BLaER1 (cell line): ENCODE results near the gene KPNB1.

ENCODE experiments used
- H3K27ac ChIP-seq: shearing (Covaris generic); formaldehyde crosslinking; 2 replicates; pipeline ENCODE4 v1.8.1; 2022
- H3K27me3 ChIP-seq: shearing (Covaris generic); formaldehyde crosslinking; 2 replicates; pipeline ENCODE4 v1.8.1; 2022
- H3K36me3 ChIP-seq: shearing (Covaris generic); formaldehyde crosslinking; 2 replicates; pipeline ENCODE4 v1.8.1; 2022
- H3K4me1 ChIP-seq: shearing (Covaris generic); formaldehyde crosslinking; 2 replicates; pipeline ENCODE4 v1.8.1; 2022
- H3K4me2 ChIP-seq: shearing (Covaris generic); formaldehyde crosslinking; 2 replicates; pipeline ENCODE4 v1.8.1; 2022
- H3K4me3 ChIP-seq: shearing (Covaris generic); formaldehyde crosslinking; 2 replicates; pipeline ENCODE4 v1.8.1; 2022
- H3K9ac ChIP-seq: shearing (Covaris generic); formaldehyde crosslinking; 2 replicates; pipeline ENCODE4 v1.8.1; 2022
- H3K9me3 ChIP-seq: shearing (Covaris generic); formaldehyde crosslinking; 2 replicates; pipeline ENCODE4 v1.8.1; 2022
- H4K20me1 ChIP-seq: shearing (Covaris generic); formaldehyde crosslinking; 2 replicates; pipeline ENCODE4 v1.8.1; 2022
- Cebpa-rat ChIP-seq: shearing (Covaris generic); IDR thresholded peaks from 2 replicates; pipeline ENCODE4 v1.8.1; 2022

The KPNB1 gene

DNA sequence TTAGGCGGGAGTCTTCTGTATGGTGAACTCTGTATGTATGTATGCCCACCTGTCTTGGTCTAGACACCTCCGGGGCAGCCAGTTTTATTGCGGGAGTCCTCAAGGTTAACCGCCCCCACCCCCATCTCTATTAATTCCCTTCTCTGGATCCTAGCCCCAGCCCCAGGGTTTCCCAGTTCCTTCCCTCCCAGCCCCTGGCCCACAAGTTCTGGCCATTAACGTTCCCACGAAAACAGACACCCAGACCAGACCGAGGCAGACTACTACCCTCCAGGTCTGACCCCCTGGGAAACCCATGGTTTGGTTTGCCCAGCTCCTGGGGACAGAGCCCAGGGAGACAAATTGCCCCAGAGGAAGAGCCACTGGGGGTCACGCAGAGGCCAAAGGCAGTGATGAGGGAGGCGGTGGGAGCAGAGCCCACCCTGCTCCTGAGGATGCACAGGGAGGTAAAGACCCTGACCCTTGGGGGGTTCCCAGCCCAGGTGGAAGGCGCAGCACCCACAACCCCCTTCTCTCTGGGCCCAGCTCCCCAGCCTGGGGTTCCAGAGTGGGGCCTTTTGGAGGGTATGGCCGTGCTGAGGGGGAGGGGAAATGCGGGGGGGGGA is 52.8 kb downstream of the KPNB1 start:
- Histone ChIP-seq H3K4me3 (peak overlapping the region; percentile 48; the same call in 1 of the 2 replicates), H3K27ac (peak overlapping the region; percentile 66), H3K9ac (peak overlapping the region; percentile 49), H3K27me3 (no peaks in the 10 kb centered on the region), H3K36me3 (peaks cover 19% of the 10 kb centered on the region), H3K4me2 (peak overlapping the region; percentile 94), H3K4me1 (peaks cover 97% of the 10 kb centered on the region), H3K9me3 (no peaks in the 10 kb centered on the region), H4K20me1 (peaks cover 52% of the 10 kb centered on the region)
- no peak for TF ChIP-seq Cebpa-rat

DNA sequence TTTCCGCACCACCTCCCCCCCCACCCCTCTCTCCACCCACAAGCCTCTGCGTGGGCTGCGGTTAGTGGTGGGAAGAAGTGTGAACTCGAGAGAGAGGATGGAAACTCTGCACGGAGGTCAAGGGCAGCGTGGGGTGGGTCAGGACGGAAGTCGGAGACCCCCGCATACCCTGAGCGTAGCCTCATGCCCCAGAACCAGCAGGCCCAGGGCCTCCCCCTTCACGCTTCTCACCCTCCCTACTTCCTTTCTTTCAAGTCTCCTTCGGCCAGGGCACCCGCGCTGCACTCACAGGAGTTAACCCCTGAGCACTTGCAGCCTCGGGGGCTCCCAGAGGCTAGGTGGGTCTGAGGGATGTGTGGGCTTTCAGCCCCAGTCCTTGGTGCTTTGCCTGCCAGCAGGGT is 53.5 kb downstream of the KPNB1 start:
- Histone ChIP-seq H3K4me2 (peak overlapping the region; percentile 94), H3K27me3 (no peaks in the 10 kb centered on the region), H3K4me3 (peak overlapping the region; percentile 48), H3K9ac (0 out of 2 replicates have a peak overlapping the region, but pooled peaks have one; percentile 50), H3K9me3 (no peaks in the 10 kb centered on the region), H3K4me1 (peaks cover 97% of the 10 kb centered on the region), H3K27ac (peak overlapping the region; percentile 66), H3K36me3 (peaks cover 19% of the 10 kb centered on the region), H4K20me1 (peaks cover 45% of the 10 kb centered on the region)
- no peak for TF ChIP-seq Cebpa-rat

DNA sequence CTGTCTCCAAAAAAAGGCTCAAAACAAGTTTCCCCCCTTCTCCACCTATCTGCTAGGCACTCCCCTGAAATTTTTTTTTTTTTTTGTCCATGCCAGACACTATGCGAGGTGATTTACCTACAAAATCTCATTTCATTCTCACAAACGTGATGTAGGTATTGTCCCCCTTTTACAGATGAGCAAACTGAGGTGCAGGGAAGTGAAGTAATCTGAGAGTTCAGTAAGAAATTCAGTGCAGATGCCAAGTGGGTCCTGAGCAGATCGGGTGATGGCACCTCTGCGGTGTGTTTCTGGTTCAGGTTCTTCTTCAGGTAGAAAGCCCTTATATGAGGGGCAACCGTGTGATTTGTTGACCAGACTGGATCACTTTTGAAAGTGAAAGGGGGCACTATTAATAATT is 54.0 kb downstream of the KPNB1 start:
- Histone ChIP-seq H3K4me3 (peak overlapping the region; percentile 48), H3K27me3 (no peaks in the 10 kb centered on the region), H3K36me3 (peaks cover 19% of the 10 kb centered on the region), H3K9ac (peak overlapping the region; percentile 51; the same call in 1 of the 2 replicates), H3K27ac (peak overlapping the region; percentile 66), H4K20me1 (peaks cover 40% of the 10 kb centered on the region), H3K9me3 (no peaks in the 10 kb centered on the region), H3K4me2 (peak overlapping the region; percentile 94), H3K4me1 (peaks cover 94% of the 10 kb centered on the region)
- no peak for TF ChIP-seq Cebpa-rat

DNA sequence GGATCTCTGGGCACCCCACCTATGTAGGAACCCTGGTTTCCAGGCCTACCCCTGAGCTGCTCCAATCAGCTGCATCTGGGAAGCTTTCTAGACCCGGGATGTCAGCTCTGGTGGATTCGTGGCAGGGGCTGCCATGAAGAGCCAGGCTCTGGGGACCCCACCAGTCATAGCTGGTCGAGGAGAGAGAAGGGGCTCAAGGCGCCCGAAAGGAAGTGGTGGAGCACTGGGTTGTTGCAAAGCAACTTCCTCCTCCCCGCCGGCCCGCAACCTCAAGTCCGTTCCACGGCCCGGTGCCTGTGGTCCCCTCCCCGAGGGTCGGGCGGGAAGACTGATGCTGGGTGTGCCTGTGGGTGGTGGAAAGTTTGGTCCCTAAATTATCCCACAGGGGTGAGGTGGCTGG is 54.4 kb downstream of the KPNB1 start:
- Histone ChIP-seq H3K9me3 (no peaks in the 10 kb centered on the region), H3K9ac (peak overlapping the region; percentile 54; the same call in 1 of the 2 replicates), H4K20me1 (peaks cover 37% of the 10 kb centered on the region), H3K36me3 (peaks cover 21% of the 10 kb centered on the region), H3K4me1 (peaks cover 89% of the 10 kb centered on the region), H3K4me2 (peak overlapping the region; percentile 94), H3K4me3 (peak overlapping the region; percentile 48; the same call in 1 of the 2 replicates), H3K27me3 (no peaks in the 10 kb centered on the region), H3K27ac (peak overlapping the region; percentile 55)
- TF ChIP-seq Cebpa-rat = no peak

DNA sequence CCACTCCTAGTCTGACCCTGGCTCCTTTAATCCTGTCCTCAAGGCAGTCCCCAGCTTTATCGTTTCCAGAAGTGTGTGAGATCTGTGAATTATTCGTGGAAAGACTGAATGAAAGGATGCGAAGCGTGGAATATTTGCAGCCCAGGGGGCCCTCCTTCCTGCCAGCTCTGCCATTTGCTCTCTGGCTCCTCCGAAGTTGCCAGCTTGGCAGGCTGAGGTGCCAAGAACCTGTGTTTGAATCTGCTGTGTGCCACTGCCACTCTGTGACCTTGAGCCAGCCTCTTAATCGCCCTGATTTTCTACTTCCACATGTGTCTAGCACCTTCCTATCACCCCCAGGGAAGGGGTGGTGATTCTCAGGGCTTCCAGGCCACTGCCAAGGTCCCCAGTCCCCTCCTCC is 55.0 kb downstream of the KPNB1 start:
- TF ChIP-seq Cebpa-rat = no peak

DNA sequence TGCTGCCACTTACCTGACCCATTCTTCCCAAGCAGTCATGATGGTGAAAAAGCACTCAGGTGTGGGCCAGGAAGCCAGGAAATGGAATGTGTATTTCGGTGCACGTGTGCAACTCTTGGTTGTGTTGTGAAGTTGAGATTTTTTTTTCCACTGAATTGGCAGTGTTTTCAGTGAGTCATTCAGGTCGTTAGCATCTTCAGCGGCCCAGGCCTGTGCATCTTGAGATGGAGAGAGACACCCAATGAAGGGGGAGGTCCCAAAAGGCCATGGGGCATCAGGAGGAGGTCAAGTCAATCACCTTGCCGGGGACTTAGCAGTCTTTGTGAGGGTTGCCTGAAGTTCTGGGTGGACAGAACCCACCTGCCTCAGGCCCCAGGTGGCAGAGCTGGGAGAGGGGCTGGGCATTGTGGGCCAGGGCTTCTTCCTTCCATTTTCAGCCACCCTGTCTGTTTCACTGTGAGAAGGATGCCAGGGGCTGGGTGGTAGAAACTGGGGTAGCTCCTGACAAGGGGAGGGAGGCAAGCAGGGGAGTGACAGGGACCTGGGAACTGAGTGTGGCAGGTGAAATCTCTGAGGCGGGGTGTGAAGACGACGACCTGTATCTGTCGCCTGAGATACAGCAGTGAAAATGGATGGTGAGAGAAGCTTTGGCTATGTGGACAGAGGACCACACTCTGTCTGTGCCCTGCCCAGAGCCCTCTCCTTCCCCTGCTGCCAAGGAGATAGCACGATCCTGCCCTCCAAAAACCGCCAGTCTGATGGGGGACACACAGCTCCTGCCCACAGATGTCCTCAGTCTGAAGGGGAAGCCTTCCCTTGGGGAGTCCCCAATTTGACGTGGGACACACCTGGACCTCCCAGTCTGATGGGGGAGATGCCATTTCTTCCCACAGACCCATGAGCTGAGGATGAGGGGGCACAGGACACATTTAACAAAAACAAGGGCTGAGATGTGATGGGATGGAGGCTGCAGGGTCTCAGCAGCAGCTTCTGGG is 56.1 kb downstream of the KPNB1 start:
- Histone ChIP-seq H3K9ac (peak overlapping the region; percentile 47; the same call in 1 of the 2 replicates), H3K36me3 (peaks cover 25% of the 10 kb centered on the region), H3K4me2 (peak overlapping the region; percentile 94), H3K27me3 (no peaks in the 10 kb centered on the region), H3K4me1 (peaks cover 83% of the 10 kb centered on the region), H3K9me3 (no peaks in the 10 kb centered on the region), H4K20me1 (peaks cover 33% of the 10 kb centered on the region), H3K4me3 (no peak overlapping the region), H3K27ac (peak overlapping the region; percentile 63)
- TF ChIP-seq Cebpa-rat = no peak

More for the DNA sequence above, 55.0 kb downstream of the KPNB1 start:
- Histone ChIP-seq H3K27ac (peak overlapping the region; percentile 55), H3K36me3 (peaks cover 21% of the 10 kb centered on the region), H3K4me1 (peaks cover 83% of the 10 kb centered on the region), H3K4me2 (peak overlapping the region; percentile 94), H4K20me1 (peaks cover 33% of the 10 kb centered on the region), H3K27me3 (no peaks in the 10 kb centered on the region), H3K9ac (peak overlapping the region; percentile 54; the same call in 1 of the 2 replicates), H3K9me3 (no peaks in the 10 kb centered on the region), H3K4me3 (no peak overlapping the region)

DNA sequence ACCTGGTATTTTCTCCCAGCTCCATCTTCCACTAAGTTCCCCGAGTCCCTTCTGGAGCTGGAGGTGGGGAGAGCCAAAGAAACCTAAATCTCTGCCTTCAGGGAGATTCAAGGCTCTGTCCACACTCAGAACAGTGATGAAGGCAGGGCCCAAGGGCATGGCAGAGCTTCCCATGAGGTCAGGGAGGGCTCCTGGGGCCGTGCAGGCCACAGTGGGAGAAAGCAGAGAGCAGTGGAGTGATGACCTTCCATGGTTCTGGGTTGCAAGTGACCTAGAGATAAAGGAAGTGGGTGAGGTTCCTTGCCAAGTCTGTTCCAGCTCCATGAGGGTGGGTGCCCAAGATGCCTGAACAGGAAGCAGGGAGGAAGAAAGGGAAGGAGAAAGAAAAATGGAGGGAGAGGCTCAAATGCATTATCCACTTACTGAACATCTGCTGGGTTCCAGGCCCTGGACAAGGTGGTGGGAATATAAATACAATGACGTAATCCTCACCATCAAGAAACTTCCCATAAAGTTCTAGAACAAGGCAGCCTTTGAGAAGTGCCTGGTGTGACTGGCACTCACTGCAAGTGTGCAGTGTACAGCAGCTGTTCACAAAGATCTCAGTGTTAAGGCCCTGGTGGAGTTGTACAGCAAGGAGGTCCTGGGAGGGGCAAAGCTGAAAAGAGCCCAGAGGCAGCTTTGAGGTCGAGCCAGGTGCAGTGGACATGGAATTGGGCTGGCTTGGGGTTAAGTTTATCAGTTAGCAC is 57.5 kb downstream of the KPNB1 start:
- Histone ChIP-seq H3K4me2 (peak overlapping the region; percentile 94), H3K9me3 (no peaks in the 10 kb centered on the region), H4K20me1 (peaks cover 33% of the 10 kb centered on the region), H3K36me3 (peaks cover 30% of the 10 kb centered on the region), H3K27me3 (no peaks in the 10 kb centered on the region), H3K9ac (peak overlapping the region; percentile 42; the same call in 1 of the 2 replicates), H3K27ac (peak overlapping the region; percentile 63), H3K4me1 (peaks cover 83% of the 10 kb centered on the region), H3K4me3 (no peak overlapping the region)
- TF ChIP-seq Cebpa-rat = no peak

DNA sequence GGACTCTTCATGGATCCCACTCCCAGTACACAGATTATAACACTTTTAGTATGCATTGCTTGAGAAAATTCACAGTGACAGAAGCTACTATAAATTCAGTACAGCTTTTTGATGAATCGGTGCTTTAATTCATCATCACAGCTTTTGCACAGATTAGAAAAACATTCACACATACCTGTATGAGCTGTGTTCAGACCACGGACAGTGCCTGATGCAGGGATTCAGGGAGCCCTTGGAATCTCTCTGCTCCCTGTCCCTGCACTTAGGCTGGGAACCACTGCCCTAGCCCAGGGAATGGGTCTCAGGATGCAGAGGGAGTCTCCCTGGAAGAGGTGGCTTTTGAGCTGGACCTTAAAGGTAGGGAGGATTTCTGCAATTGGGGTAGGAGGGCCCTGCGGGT is 58.2 kb downstream of the KPNB1 start:
- peaks cover 83% of the 10 kb centered on the region for H3K4me1 ChIP-seq
- H4K20me1 ChIP-seq = peaks cover 33% of the 10 kb centered on the region
- H3K9ac ChIP-seq = no peak overlapping the region
- H3K27me3 ChIP-seq = no peaks in the 10 kb centered on the region
- peaks cover 30% of the 10 kb centered on the region for H3K36me3 ChIP-seq
- peak overlapping the region; percentile 94 for H3K4me2 ChIP-seq
- no peak overlapping the region for H3K27ac ChIP-seq
- no peak overlapping the region for H3K4me3 ChIP-seq
- TF ChIP-seq Cebpa-rat = no peak
- H3K9me3 ChIP-seq = no peaks in the 10 kb centered on the region

DNA sequence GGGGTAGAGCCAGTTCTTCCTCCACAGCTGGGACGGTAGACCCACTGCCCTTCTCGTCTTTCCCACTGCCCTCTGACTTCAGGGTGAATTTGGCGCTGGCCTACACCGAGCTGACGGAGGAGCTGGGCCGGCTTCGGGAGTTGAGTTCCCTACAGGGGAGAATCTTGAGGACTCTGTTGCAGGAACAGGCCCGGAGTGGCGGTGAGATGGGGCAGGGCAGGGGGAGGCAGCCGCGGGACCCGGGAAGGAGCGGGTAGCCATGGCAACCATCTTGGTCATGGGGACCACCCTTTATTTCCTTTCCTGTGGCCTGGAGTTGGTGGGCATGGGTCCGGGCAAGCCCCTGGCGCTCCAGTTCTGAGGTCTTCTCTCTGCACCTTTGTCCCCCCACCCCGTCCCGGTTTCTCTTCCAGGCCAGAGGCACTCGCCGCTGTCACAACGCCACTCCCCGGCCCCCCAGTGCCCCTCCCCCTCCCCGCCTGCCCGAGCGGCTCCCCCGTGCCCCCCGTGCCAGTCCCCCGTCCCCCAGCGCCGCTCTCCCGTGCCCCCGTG is 58.7 kb downstream of the KPNB1 start:
- H3K4me1 ChIP-seq = peaks cover 83% of the 10 kb centered on the region

More for the DNA sequence above, 58.7 kb downstream of the KPNB1 start:
- peaks cover 33% of the 10 kb centered on the region for H4K20me1 ChIP-seq
- H3K27ac ChIP-seq = no peak overlapping the region
- H3K9me3 ChIP-seq = no peaks in the 10 kb centered on the region
- H3K27me3 ChIP-seq = no peaks in the 10 kb centered on the region
- H3K9ac ChIP-seq = no peak overlapping the region
- no peak overlapping the region for H3K4me2 ChIP-seq
- no peak for TF ChIP-seq Cebpa-rat
- peaks cover 30% of the 10 kb centered on the region for H3K36me3 ChIP-seq
- H3K4me3 ChIP-seq = no peak overlapping the region
